SK-N-SH (cell line): ENCODE results near the gene ULK3. TPM values are rescaled to one million over a fixed set of nuclear protein-coding genes. Genes with fewer than 3 reads are reported as not detected.

ENCODE experiments used
- CTCF ChIA-PET: fragments of 300-600, 350-600 bp; formaldehyde crosslinking; extraction: SDS; loops from one replicate; lab custom pipeline; 2021; lab: Yijun Ruan, JAX
- POLR2A ChIA-PET: fragments of 350-600 bp; sonication (Branson Sonifier 250); formaldehyde crosslinking; extraction: SDS; loops from one replicate; lab custom pipeline; 2020; ENCODE audit warnings: antibody characterized with exemption, inconsistent platforms; lab: Yijun Ruan, JAX
- DNase-seq: peaks from one replicate; pipeline ENCODE4 v3.0.0; 2012
- H2AFZ ChIP-seq: fragments of 200-600 bp; sonication (generic); 2 replicates; pipeline ENCODE4 v1.8.1; 2016; ENCODE audit warnings: antibody characterized with exemption, mild to moderate bottlenecking, low read depth
- H3F3A ChIP-seq: fragments of 200-600 bp; sonication (generic); replicated peaks from 2 replicates; pipeline ENCODE3; 2016; ENCODE audit warnings: antibody characterized with exemption, mild to moderate bottlenecking; ENCODE audit not compliant: insufficient read depth
- H3K27ac ChIP-seq, 2 experiments: fragments of 200-500 bp in 1 of 2; fragments of 200-600 bp in 1 of 2; sonication (Bioruptor generic) in 1 of 2; sonication (generic), shearing (Covaris generic) in 1 of 2; 2 replicates each; pipeline versions ENCODE4 v1.5.1 to v1.6.1; 2014 to 2016; ENCODE audit warnings: low read depth in 2 of 2, inconsistent platforms in 1 of 2, low read length in 1 of 2, mild to moderate bottlenecking in 1 of 2, mixed read lengths in 1 of 2
- H3K27me3 ChIP-seq: fragments of 200-600 bp; sonication (generic), shearing (Covaris generic); 2 replicates; pipeline ENCODE4 v1.6.1; 2016; ENCODE audit warnings: mixed run types; ENCODE audit not compliant: insufficient read depth
- H3K36me3 ChIP-seq, 2 experiments: fragments of 200-500 bp in 1 of 2; fragments of 200-600 bp in 1 of 2; sonication (Bioruptor generic) in 1 of 2; sonication (generic) in 1 of 2; replicated peaks in 1 of 2; 2 replicates each; pipeline versions ENCODE3 to v1.5.1; 2014 to 2016; ENCODE audit warnings: low read length in 1 of 2, mild to moderate bottlenecking in 1 of 2; ENCODE audit not compliant: insufficient read depth in 2 of 2, control insufficient read depth in 1 of 2
- H3K4me1 ChIP-seq, 2 experiments: fragments of 200-500 bp in 1 of 2; fragments of 200-600 bp in 1 of 2; sonication (Bioruptor generic) in 1 of 2; sonication (generic), shearing (Covaris generic) in 1 of 2; 2 replicates each; pipeline versions ENCODE4 v1.5.1 to v1.6.1; 2014 to 2016; ENCODE audit warnings: low read depth in 1 of 2, low read length in 1 of 2, mixed run types in 1 of 2; ENCODE audit not compliant: insufficient read depth in 2 of 2, control insufficient read depth in 1 of 2
- H3K4me2 ChIP-seq: fragments of 200-600 bp; sonication (generic), shearing (Covaris generic); 2 replicates; pipeline ENCODE4 v1.6.1; 2017; ENCODE audit warnings: mixed run types
- H3K4me3 ChIP-seq, 2 experiments: fragments of 200-500 bp in 1 of 2; fragments of 200-600 bp in 1 of 2; sonication (Bioruptor generic) in 1 of 2; sonication (generic), shearing (Covaris generic) in 1 of 2; 2 replicates each; pipeline versions ENCODE4 v1.5.1 to v1.8.1; 2014 to 2016; ENCODE audit warnings: low read depth in 2 of 2, inconsistent platforms in 1 of 2, low read length in 1 of 2, mild to moderate bottlenecking in 1 of 2, mixed read lengths in 1 of 2, moderate library complexity in 1 of 2
- H3K79me2 ChIP-seq: fragments of 200-600 bp; sonication (generic); 2 replicates; pipeline ENCODE4 v1.8.1; 2017; ENCODE audit warnings: mild to moderate bottlenecking; ENCODE audit not compliant: insufficient read depth
- H3K9ac ChIP-seq: fragments of 200-600 bp; sonication (generic); 2 replicates; pipeline ENCODE4 v1.6.1; 2017; ENCODE audit warnings: mixed run types
- H3K9me2 ChIP-seq: fragments of 200-600 bp; sonication (generic); 2 replicates; pipeline ENCODE4 v1.6.1; 2017; ENCODE audit warnings: mixed run types
- H3K9me3 ChIP-seq: fragments of 200-600 bp; sonication (generic); 2 replicates; pipeline ENCODE4 v1.6.1; 2017; ENCODE audit warnings: mixed run types, mild to moderate bottlenecking, moderate library complexity
- H4K20me1 ChIP-seq: fragments of 200-600 bp; sonication (generic); 2 replicates; pipeline ENCODE4 v1.6.1; 2017; ENCODE audit warnings: mild to moderate bottlenecking, mixed run types; ENCODE audit not compliant: insufficient read depth
- ELF1 ChIP-seq: IDR thresholded peaks from 2 replicates; pipeline ENCODE4 v1.4.0; 2012
- EP300 ChIP-seq, 2 experiments: IDR thresholded peaks; 2 replicates each; pipeline versions ENCODE4 v1.4.0 to v1.6.1; 2012; ENCODE audit warnings: borderline replicate concordance in 1 of 2, low read depth in 1 of 2, low read length in 1 of 2
- EZH2phosphoT487 ChIP-seq: fragments of 200-600 bp; sonication (generic); IDR thresholded peaks from 2 replicates; pipeline ENCODE4 v1.6.1; 2017; ENCODE audit warnings: low read depth, mixed run types, mild to moderate bottlenecking, antibody characterized with exemption, moderate library complexity, borderline replicate concordance
- FOSL2 ChIP-seq: IDR thresholded peaks from 2 replicates; pipeline ENCODE4 v1.4.0; 2012; ENCODE audit warnings: low read depth, mild to moderate bottlenecking, moderate library complexity, borderline replicate concordance
- IRF3 ChIP-seq: fragments of 150-350 bp; IDR thresholded peaks from 2 replicates; pipeline ENCODE4 v1.6.1; 2016; ENCODE audit warnings: mild to moderate bottlenecking, low read depth, low read length
- JUND ChIP-seq: IDR thresholded peaks from 2 replicates; pipeline ENCODE4 v1.4.0; 2012
- MEF2A ChIP-seq: IDR thresholded peaks from 2 replicates; pipeline ENCODE4 v1.4.0; 2012; ENCODE audit warnings: low read depth, borderline replicate concordance
- MXI1 ChIP-seq: IDR thresholded peaks from 2 replicates; pipeline ENCODE4 v1.6.1; 2012; ENCODE audit warnings: mild to moderate bottlenecking, low read depth, low read length, improper control_type of control experiment
- RFX5 ChIP-seq: IDR thresholded peaks from 2 replicates; pipeline ENCODE4 v1.6.1; 2012; ENCODE audit warnings: mild to moderate bottlenecking, improper control_type of control experiment, low read length
- TAF1 ChIP-seq: IDR thresholded peaks from 2 replicates; pipeline ENCODE4 v1.6.1; 2012; ENCODE audit warnings: low read depth, mild to moderate bottlenecking, low read length, moderate library complexity, borderline replicate concordance
- TCF12 ChIP-seq: IDR thresholded peaks from 2 replicates; pipeline ENCODE4 v1.4.0; 2012
- TEAD4 ChIP-seq: IDR thresholded peaks from 2 replicates; pipeline ENCODE4 v1.4.0; 2012; ENCODE audit warnings: mild to moderate bottlenecking, borderline replicate concordance; ENCODE audit not compliant: insufficient read depth
- ZBTB33 ChIP-seq: IDR thresholded peaks from 2 replicates; pipeline ENCODE4 v1.4.0; 2012; ENCODE audit warnings: low read depth, borderline replicate concordance
- WGBS: methylation state at CpG from one replicate; pipeline ENCODE4 v1.1.6; 2017; ENCODE audit warnings: low lambda C conversion rate; 5-methylcytosine and 5-hydroxymethylcytosine counted together
- polyA plus RNA-seq, 3 experiments: library from polyadenylated mRNA; depleted of rRNA; stranded (reverse); fragments of >200 nt; gene quantifications; 2 replicates each; pipeline ENCODE4 v1.2.3, GENCODE V29; 2012

ULK3 gene
- polyA plus RNA-seq, 1 of the 3 experiments (the other 2 are of a cell fraction) = 41.3 TPM

- TF ChIP-seq MXI1 (no peak), ELF1 (no peak), IRF3 (no peak), FOSL2 (no peak), TAF1 (no peak)
- DNase-seq = no peak
- Histone ChIP-seq H2AFZ (no peak overlapping the region), H3K9me2 (no peaks in the 10 kb centered on the region), H3F3A (no peaks in the 10 kb centered on the region), H3K9me3 (no peaks in the 10 kb centered on the region), H3K27me3 (peaks cover 13% of the 10 kb centered on the region; the same call in 1 of the 2 replicates), H4K20me1 (no peaks in the 10 kb centered on the region), H3K9ac (no peak overlapping the region), H3K79me2 (no peaks in the 10 kb centered on the region), H3K27ac (no peak overlapping the region; a peak in 1 of 4 replicates), H3K4me1 (peaks cover 0 to 28% of the 10 kb centered on the region in 2 experiments; a peak in 1 of 4 replicates), H3K36me3 (no peaks in the 10 kb centered on the region), H3K4me3 (no peak overlapping the region), H3K4me2 (no peak overlapping the region)
- ChIA-PET POLR2A (interaction anchor here (0.8 kb wide), 1 partner anchor 34 kb away, joined by 6 read pairs; no protein-coding TSS in a partner anchor), CTCF (interaction anchor here (1.6 to 2.6 kb wide), 4 partner anchors 22 to 53 kb away, joined by 3 to 10 read pairs (median 6); no protein-coding TSS in a partner anchor)
- 78% methylated on average over 7 of the region's 7 CpGs for WGBS
These were observed 21.2 kb downstream of the ULK3 start for GRCh38 chr15:74821790-74822158.

- peaks cover 0 to 34% of the 10 kb centered on the region in 2 experiments; a peak in 1 of 4 replicates for H3K4me1 ChIP-seq
- no peaks in the 10 kb centered on the region for H3K9me2 ChIP-seq
- H3K9me3 ChIP-seq = no peaks in the 10 kb centered on the region
- H3K4me3 ChIP-seq = no peak overlapping the region
- H3F3A ChIP-seq = no peaks in the 10 kb centered on the region
- no peak overlapping the region; a peak in 1 of 4 replicates for H3K27ac ChIP-seq
- H3K79me2 ChIP-seq = no peaks in the 10 kb centered on the region
- peak; percentile 56 for DNase-seq
- 56% methylated on average over 9 of the region's 11 CpGs for WGBS
- TF ChIP-seq JUND = no peak
- no peak for TF ChIP-seq TCF12
- no peak for TF ChIP-seq RFX5
- no peak for TF ChIP-seq IRF3
- TF ChIP-seq EZH2phosphoT487 = no peak
- TF ChIP-seq TEAD4 = no peak
- TF ChIP-seq EP300 (IDR thresholded peaks at IDR 0.05; ENCODE audit: borderline replicate concordance in 1 of 2, low read depth in 1 of 2, low read length in 1 of 2) = no peak
- TF ChIP-seq MEF2A = no peak
- TF ChIP-seq ZBTB33 = no peak
- no peak for TF ChIP-seq MXI1
- H3K9ac ChIP-seq = no peak overlapping the region
- ChIA-PET POLR2A (interaction anchor here (0.8 kb wide), 1 partner anchor 35 kb away, joined by 6 read pairs; no protein-coding TSS in a partner anchor), CTCF (interaction anchor here (1.3 to 2.6 kb wide), 6 partner anchors 9 to 80 kb away, joined by 3 to 10 read pairs (median 6); no protein-coding TSS in a partner anchor)
- H2AFZ ChIP-seq = no peak overlapping the region
- peaks cover 11% of the 10 kb centered on the region; the same call in 1 of the 2 replicates for H3K27me3 ChIP-seq
- H3K36me3 ChIP-seq = no peaks in the 10 kb centered on the region
- no peaks in the 10 kb centered on the region for H4K20me1 ChIP-seq
- H3K4me2 ChIP-seq = no peak overlapping the region
These were observed 21.7 kb downstream of the ULK3 start for GRCh38 chr15:74821091-74821789.
